HG03378 (cell line): ENCODE measurements around the gene RANBP9.

Source experiments
- ATAC-seq: cut with Tn5 transposase; IDR thresholded peaks from one replicate; pipeline ENCODE4 v1.9.1; 2021; ENCODE audit warnings: mild to moderate bottlenecking, moderate library complexity; ENCODE audit not compliant: unreplicated experiment

Gene RANBP9

GRCh38 chr6:13604546-13605416 is 106.9 kb downstream of the RANBP9 start:
- no peak for ATAC-seq

GRCh38 chr6:13604135-13604534 is 107.5 kb downstream of the RANBP9 start:
- ATAC-seq = no peak

GRCh38 chr6:13600036-13600435 is 111.6 kb downstream of the RANBP9 start:
- no peak for ATAC-seq

- no peak for ATAC-seq
Observed at GRCh38 chr6:13597073-13597472, 114.6 kb downstream of the RANBP9 start.

- no peak for ATAC-seq
Observed at GRCh38 chr6:13593720-13594119, 117.9 kb downstream of the RANBP9 start.

- ATAC-seq = no peak
Observed at GRCh38 chr6:13593103-13593502, 118.5 kb downstream of the RANBP9 start.

GRCh38 chr6:13591205-13591921 is 120.3 kb downstream of the RANBP9 start:
- ATAC-seq = no peak

GRCh38 chr6:13590574-13591153 is 121.0 kb downstream of the RANBP9 start:
- ATAC-seq = no peak

GRCh38 chr6:13589801-13590200 is 121.8 kb downstream of the RANBP9 start:
- ATAC-seq = no peak

GRCh38 chr6:13586603-13587542 is 124.8 kb downstream of the RANBP9 start:
- no peak for ATAC-seq

- no peak for ATAC-seq
Observed at GRCh38 chr6:13581700-13582229, 129.9 kb downstream of the RANBP9 start.

GRCh38 chr6:13579911-13580310 is 131.7 kb downstream of the RANBP9 start:
- ATAC-seq = no peak

- no peak for ATAC-seq
Observed at GRCh38 chr6:13577926-13578325, 133.7 kb downstream of the RANBP9 start.

GRCh38 chr6:13576017-13576416 is 135.6 kb downstream of the RANBP9 start:
- no peak for ATAC-seq

GRCh38 chr6:13575377-13575775 is 136.3 kb downstream of the RANBP9 start:
- ATAC-seq = no peak

GRCh38 chr6:13574571-13575376 is 136.9 kb downstream of the RANBP9 start, which contains the start of gene SIRT5:
TSS of gene SIRT5 (plus strand) at chr6:13574601. CDS start at chr6:13584111, 9,510 bp downstream.
- ATAC-seq = peak; percentile 49

GRCh38 chr6:13574149-13574570 is 137.5 kb downstream of the RANBP9 start:
- ATAC-seq = peak; percentile 63

- no peak for ATAC-seq
Observed at GRCh38 chr6:13573669-13574110, 137.9 kb downstream of the RANBP9 start.

- no peak for ATAC-seq
Observed at GRCh38 chr6:13572951-13573654, 138.5 kb downstream of the RANBP9 start.
